GM18511 (cell line): ENCODE measurements around the gene CFAP100.

Experiments used
- ATAC-seq: cut with Tn5 transposase; IDR thresholded peaks from one replicate; pipeline ENCODE4 v1.9.1; 2021; ENCODE audit warnings: mild to moderate bottlenecking, moderate library complexity; ENCODE audit not compliant: unreplicated experiment

The CFAP100 gene

GRCh38 chr3:126419886-126420786 is 25.4 kb downstream of the CFAP100 start:
- no peak for ATAC-seq

- no peak for ATAC-seq
Measured at GRCh38 chr3:126421573-126422119, 26.9 kb downstream of the CFAP100 start.

GRCh38 chr3:126422121-126422520 is 27.4 kb downstream of the CFAP100 start:
- ATAC-seq: no peak

GRCh38 chr3:126422571-126423091 is 27.9 kb downstream of the CFAP100 start:
- ATAC-seq: no peak

GRCh38 chr3:126423191-126424038 is 28.7 kb downstream of the CFAP100 start:
- no peak for ATAC-seq

- ATAC-seq: no peak
Measured at GRCh38 chr3:126424039-126424717, 29.5 kb downstream of the CFAP100 start.

GRCh38 chr3:126424751-126425150 is 30.0 kb downstream of the CFAP100 start:
- no peak for ATAC-seq

- peak; percentile 85 for ATAC-seq
Measured at GRCh38 chr3:126431103-126431534, 36.4 kb downstream of the CFAP100 start.

- no peak for ATAC-seq
Measured at GRCh38 chr3:126432361-126433104, 37.8 kb downstream of the CFAP100 start.

GRCh38 chr3:126433105-126433430 is 38.4 kb downstream of the CFAP100 start:
- no peak for ATAC-seq

GRCh38 chr3:126433496-126434263 is 39.0 kb downstream of the CFAP100 start:
- no peak for ATAC-seq

GRCh38 chr3:126434264-126434590 is 39.5 kb downstream of the CFAP100 start:
- ATAC-seq: no peak

GRCh38 chr3:126434931-126435411 is 40.3 kb downstream of the CFAP100 start:
- no peak for ATAC-seq

GRCh38 chr3:126435456-126436315 is 41.0 kb downstream of the CFAP100 start:
- ATAC-seq: no peak

GRCh38 chr3:126436826-126437717 is 42.4 kb downstream of the CFAP100 start:
- ATAC-seq: no peak

GRCh38 chr3:126438186-126438585 is 43.5 kb downstream of the CFAP100 start:
- no peak for ATAC-seq

- ATAC-seq: no peak
Measured at GRCh38 chr3:126438746-126439145, 44.0 kb downstream of the CFAP100 start.
